ENCODE results near the gene COPS2. TPM values are rescaled to one million over a fixed set of nuclear protein-coding genes. Genes with fewer than 3 reads are reported as not detected.

COPS2 gene
- total and polyA plus RNA-seq, 2 of the 13 experiments (the other 11 are each of a cell fraction or from before 2014, with no cell fraction given) = 37.8 to 66.3 TPM

GRCh38 chr15:49131403-49131802 lies 24.0 kb downstream of the COPS2 start:
- Histone ChIP-seq H4K20me1 (ENCODE audit: insufficient read depth, low read length) (no peaks in the 10 kb centered on the region), H3K4me1 (ENCODE audit: insufficient read depth, low read length) (no peaks in the 10 kb centered on the region), H3K36me3 (replicated peaks in 1 of 2; ENCODE audit: control insufficient read depth in 1 of 2, insufficient read depth in 2 of 2, low read length in 2 of 2) (peaks cover 8 to 68% of the 10 kb centered on the region in 2 experiments), H3K9me3 (ENCODE audit: low read length) (no peaks in the 10 kb centered on the region), H3K27ac (ENCODE audit: extremely low read length, insufficient read depth, low read length) (no peak overlapping the region), H3K27me3 (ENCODE audit: control insufficient read depth in 1 of 2, insufficient read depth in 2 of 2, low read length in 2 of 2) (no peaks in the 10 kb centered on the region), H3K9ac (ENCODE audit: insufficient read depth, low read depth, low read length) (no peak overlapping the region), H3K4me3 (replicated peaks in 1 of 3; ENCODE audit: insufficient read depth in 1 of 3, low read depth in 2 of 3, low read length in 3 of 3) (no peak overlapping the region), H3K79me2 (ENCODE audit: insufficient read depth, low read length) (no peaks in the 10 kb centered on the region), H3K4me2 (ENCODE audit: low read depth, low read length) (no peak overlapping the region), H2AFZ (ENCODE audit: low read length) (no peak overlapping the region)
- 93% methylated on average over 3 of the region's 3 CpGs for WGBS (ENCODE audit: low lambda C conversion rate)
- no peak for ATAC-seq
- TF ChIP-seq ZNF569 (CRISPR knock-in tag; IDR thresholded peaks at IDR 0.05; ENCODE audit: borderline replicate concordance) (no peak), DNMT3B (CRISPR knock-in tag; conservative IDR thresholded peaks at IDR 0.05) (no peak), HNRNPL (IDR thresholded peaks at IDR 0.05; ENCODE audit: low read depth, low read length) (no peak), SP2 (CRISPR knock-in tag; IDR thresholded peaks at IDR 0.05) (no peak), HOXA3 (CRISPR knock-in tag; IDR thresholded peaks at IDR 0.05) (no peak), BATF2 (CRISPR knock-in tag; IDR thresholded peaks at IDR 0.05) (no peak), SAP130 (CRISPR knock-in tag; IDR thresholded peaks at IDR 0.05; ENCODE audit: low read depth) (no peak), AGO2 (optimal IDR thresholded peaks at IDR 0.05; ENCODE audit: low read depth, low read length) (no peak), ZNF891 (CRISPR knock-in tag; IDR thresholded peaks at IDR 0.05) (no peak), JDP2 (CRISPR knock-in tag; IDR thresholded peaks at IDR 0.05; ENCODE audit: borderline replicate concordance) (no peak), ZNF512B (CRISPR knock-in tag; IDR thresholded peaks at IDR 0.05; ENCODE audit: borderline replicate concordance) (no peak)
- in situ Hi-C loops (cut with HindIII; ENCODE audit: extremely low pct_ligation_motif_present, low pct_unique_long_range_greater_than_20kb) = no loop called here
- CTCF ChIA-PET (ENCODE audit: low intra/inter-chr PET ratio, low total read pairs) = no interaction called here
- POLR2A ChIA-PET = no interaction called here
- no peak for DNase-seq (ENCODE audit: low spot score)
- no peak for FAIRE-seq
- intact Hi-C loops (cut with micrococcal nuclease; ENCODE audit: unreplicated experiment) = no loop called here
- no TSS peak for BruUV-seq (replicated peaks)

All from HepG2 (cell line).